HEK293 (cell line): ENCODE measurements around the gene CAMK1G.

Source experiments
- ZBTB7A ChIP-seq: fragments of 450-650 bp; formaldehyde crosslinking; IDR thresholded peaks from 2 replicates; pipeline ENCODE4 v1.5.1; 2016; ENCODE audit warnings: low read depth, missing biosample characterization, missing genetic modification characterization
- ZNF175 ChIP-seq: fragments of 450-650 bp; formaldehyde crosslinking; IDR thresholded peaks from 2 replicates; pipeline ENCODE4 v1.5.1; 2016; ENCODE audit warnings: missing biosample characterization, missing genetic modification characterization
- ZNF292 ChIP-seq: fragments of 450-650 bp; formaldehyde crosslinking; IDR thresholded peaks from 2 replicates; pipeline ENCODE4 v1.5.1; 2016; ENCODE audit warnings: low read depth, missing biosample characterization, missing genetic modification characterization, borderline replicate concordance
- ZNF350 ChIP-seq: fragments of 450-650 bp; formaldehyde crosslinking; IDR thresholded peaks from 2 replicates; pipeline ENCODE4 v1.5.0; 2017; ENCODE audit warnings: missing biosample characterization, mild to moderate bottlenecking, missing genetic modification characterization
- ZNF558 ChIP-seq: fragments of 450-650 bp; formaldehyde crosslinking; IDR thresholded peaks from 2 replicates; pipeline ENCODE4 v1.5.1; 2016; ENCODE audit warnings: missing biosample characterization, missing genetic modification characterization
- ZNF701 ChIP-seq: fragments of 450-650 bp; formaldehyde crosslinking; IDR thresholded peaks from 2 replicates; pipeline ENCODE4 v1.5.1; 2016; ENCODE audit warnings: missing biosample characterization, missing genetic modification characterization
- TF ChIP-seq, protein P1 (sequence below): IDR thresholded peaks from 2 replicates; pipeline ENCODE4 v1.6.1; 2011; ENCODE audit warnings: mild to moderate bottlenecking, low read depth, low read length, borderline replicate concordance
- TF ChIP-seq, protein P2 (sequence below): fragments of 450-650 bp; formaldehyde crosslinking; IDR thresholded peaks from 2 replicates; pipeline ENCODE4 v1.5.1; 2016; ENCODE audit warnings: missing biosample characterization, missing genetic modification characterization
- TF ChIP-seq, protein P3 (sequence below): fragments of 450-650 bp; formaldehyde crosslinking; IDR thresholded peaks from 2 replicates; pipeline ENCODE4 v1.5.1; 2016; ENCODE audit warnings: missing biosample characterization, missing genetic modification characterization, low read depth
- TF ChIP-seq, protein P4 (sequence below): fragments of 450-650 bp; formaldehyde crosslinking; IDR thresholded peaks from 2 replicates; pipeline ENCODE4 v1.5.1; 2016; ENCODE audit warnings: missing biosample characterization, missing genetic modification characterization

DNA sequence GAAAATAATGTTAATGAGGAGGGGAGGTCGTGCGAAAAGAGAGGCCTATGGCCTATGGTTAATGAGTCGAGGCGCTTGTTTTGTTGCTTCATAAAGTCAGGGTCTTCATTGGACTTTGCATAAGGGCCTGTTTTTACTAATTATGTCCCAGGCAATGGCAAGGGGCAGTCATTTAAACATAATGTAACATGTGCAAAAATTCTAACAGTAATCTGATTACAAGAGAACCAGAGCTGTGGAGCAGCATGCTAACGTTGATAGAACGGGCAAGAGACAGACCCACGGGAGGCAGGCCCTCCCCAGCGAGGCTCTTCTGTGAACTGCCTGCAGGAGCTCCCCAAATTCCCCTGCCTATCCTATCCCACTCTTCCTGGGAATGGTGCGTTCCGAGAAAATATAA is 22.6 kb upstream of the CAMK1G start:
- TF ChIP-seq, protein P1, sequence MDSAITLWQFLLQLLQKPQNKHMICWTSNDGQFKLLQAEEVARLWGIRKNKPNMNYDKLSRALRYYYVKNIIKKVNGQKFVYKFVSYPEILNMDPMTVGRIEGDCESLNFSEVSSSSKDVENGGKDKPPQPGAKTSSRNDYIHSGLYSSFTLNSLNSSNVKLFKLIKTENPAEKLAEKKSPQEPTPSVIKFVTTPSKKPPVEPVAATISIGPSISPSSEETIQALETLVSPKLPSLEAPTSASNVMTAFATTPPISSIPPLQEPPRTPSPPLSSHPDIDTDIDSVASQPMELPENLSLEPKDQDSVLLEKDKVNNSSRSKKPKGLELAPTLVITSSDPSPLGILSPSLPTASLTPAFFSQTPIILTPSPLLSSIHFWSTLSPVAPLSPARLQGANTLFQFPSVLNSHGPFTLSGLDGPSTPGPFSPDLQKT = no peak
- no peak for TF ChIP-seq ZNF701
- TF ChIP-seq ZNF175 (tag by site-specific recombination) = no peak
- TF ChIP-seq, protein P2, sequence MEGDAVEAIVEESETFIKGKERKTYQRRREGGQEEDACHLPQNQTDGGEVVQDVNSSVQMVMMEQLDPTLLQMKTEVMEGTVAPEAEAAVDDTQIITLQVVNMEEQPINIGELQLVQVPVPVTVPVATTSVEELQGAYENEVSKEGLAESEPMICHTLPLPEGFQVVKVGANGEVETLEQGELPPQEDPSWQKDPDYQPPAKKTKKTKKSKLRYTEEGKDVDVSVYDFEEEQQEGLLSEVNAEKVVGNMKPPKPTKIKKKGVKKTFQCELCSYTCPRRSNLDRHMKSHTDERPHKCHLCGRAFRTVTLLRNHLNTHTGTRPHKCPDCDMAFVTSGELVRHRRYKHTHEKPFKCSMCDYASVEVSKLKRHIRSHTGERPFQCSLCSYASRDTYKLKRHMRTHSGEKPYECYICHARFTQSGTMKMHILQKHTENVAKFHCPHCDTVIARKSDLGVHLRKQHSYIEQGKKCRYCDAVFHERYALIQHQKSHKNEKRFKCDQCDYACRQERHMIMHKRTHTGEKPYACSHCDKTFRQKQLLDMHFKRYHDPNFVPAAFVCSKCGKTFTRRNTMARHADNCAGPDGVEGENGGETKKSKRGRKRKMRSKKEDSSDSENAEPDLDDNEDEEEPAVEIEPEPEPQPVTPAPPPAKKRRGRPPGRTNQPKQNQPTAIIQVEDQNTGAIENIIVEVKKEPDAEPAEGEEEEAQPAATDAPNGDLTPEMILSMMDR (tag by site-specific recombination) = no peak
- TF ChIP-seq ZBTB7A = no peak
- TF ChIP-seq ZNF558 (tag by site-specific recombination) = no peak
- TF ChIP-seq, protein P3, sequence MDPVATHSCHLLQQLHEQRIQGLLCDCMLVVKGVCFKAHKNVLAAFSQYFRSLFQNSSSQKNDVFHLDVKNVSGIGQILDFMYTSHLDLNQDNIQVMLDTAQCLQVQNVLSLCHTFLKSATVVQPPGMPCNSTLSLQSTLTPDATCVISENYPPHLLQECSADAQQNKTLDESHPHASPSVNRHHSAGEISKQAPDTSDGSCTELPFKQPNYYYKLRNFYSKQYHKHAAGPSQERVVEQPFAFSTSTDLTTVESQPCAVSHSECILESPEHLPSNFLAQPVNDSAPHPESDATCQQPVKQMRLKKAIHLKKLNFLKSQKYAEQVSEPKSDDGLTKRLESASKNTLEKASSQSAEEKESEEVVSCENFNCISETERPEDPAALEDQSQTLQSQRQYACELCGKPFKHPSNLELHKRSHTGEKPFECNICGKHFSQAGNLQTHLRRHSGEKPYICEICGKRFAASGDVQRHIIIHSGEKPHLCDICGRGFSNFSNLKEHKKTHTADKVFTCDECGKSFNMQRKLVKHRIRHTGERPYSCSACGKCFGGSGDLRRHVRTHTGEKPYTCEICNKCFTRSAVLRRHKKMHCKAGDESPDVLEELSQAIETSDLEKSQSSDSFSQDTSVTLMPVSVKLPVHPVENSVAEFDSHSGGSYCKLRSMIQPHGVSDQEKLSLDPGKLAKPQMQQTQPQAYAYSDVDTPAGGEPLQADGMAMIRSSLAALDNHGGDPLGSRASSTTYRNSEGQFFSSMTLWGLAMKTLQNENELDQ (tag by site-specific recombination) = no peak
- TF ChIP-seq ZNF350 (tag by site-specific recombination) = no peak
- TF ChIP-seq, protein P4, sequence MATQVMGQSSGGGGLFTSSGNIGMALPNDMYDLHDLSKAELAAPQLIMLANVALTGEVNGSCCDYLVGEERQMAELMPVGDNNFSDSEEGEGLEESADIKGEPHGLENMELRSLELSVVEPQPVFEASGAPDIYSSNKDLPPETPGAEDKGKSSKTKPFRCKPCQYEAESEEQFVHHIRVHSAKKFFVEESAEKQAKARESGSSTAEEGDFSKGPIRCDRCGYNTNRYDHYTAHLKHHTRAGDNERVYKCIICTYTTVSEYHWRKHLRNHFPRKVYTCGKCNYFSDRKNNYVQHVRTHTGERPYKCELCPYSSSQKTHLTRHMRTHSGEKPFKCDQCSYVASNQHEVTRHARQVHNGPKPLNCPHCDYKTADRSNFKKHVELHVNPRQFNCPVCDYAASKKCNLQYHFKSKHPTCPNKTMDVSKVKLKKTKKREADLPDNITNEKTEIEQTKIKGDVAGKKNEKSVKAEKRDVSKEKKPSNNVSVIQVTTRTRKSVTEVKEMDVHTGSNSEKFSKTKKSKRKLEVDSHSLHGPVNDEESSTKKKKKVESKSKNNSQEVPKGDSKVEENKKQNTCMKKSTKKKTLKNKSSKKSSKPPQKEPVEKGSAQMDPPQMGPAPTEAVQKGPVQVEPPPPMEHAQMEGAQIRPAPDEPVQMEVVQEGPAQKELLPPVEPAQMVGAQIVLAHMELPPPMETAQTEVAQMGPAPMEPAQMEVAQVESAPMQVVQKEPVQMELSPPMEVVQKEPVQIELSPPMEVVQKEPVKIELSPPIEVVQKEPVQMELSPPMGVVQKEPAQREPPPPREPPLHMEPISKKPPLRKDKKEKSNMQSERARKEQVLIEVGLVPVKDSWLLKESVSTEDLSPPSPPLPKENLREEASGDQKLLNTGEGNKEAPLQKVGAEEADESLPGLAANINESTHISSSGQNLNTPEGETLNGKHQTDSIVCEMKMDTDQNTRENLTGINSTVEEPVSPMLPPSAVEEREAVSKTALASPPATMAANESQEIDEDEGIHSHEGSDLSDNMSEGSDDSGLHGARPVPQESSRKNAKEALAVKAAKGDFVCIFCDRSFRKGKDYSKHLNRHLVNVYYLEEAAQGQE (tag by site-specific recombination) = no peak
- no peak for TF ChIP-seq ZNF292
